ENCODE measurements around the gene PCDH15. TPM values are rescaled to one million over a fixed set of nuclear protein-coding genes. Genes with fewer than 3 reads are reported as not detected.

Gene PCDH15
- total and polyA plus RNA-seq, 2 experiments from 2014 or later, result 0.29 to 0.66 TPM

GRCh38 chr10:54745436-54745835 lies 55.6 kb downstream of the PCDH15 start:
- H3K4me2 ChIP-seq, result no peak overlapping the region
- H3K4me1 ChIP-seq (ENCODE audit: insufficient read depth), result no peaks in the 10 kb centered on the region
- H3K27me3 ChIP-seq (ENCODE audit: insufficient read depth), result no peaks in the 10 kb centered on the region
- Mint-ChIP-seq H3K27me3 (ENCODE audit: insufficient read depth, low read depth, poor library complexity) (no peaks in the 10 kb centered on the region), H3K4me1 (peaks cover 10% of the 10 kb centered on the region; the same call in 2 of the 3 replicates), H3K9me3 (no peaks in the 10 kb centered on the region), H3K27ac (no peak overlapping the region), H3K4me3 (no peak overlapping the region), H3K36me3 (ENCODE audit: low read depth) (no peaks in the 10 kb centered on the region)
- H4K20me1 ChIP-seq (replicated peaks; ENCODE audit: insufficient read depth), result no peaks in the 10 kb centered on the region
- DNase-seq (ENCODE audit: low spot score), result no peak
- TF ChIP-seq REST (IDR thresholded peaks at IDR 0.05; ENCODE audit: unreplicated experiment) (no peak), ZNF331 (CRISPR knock-in tag; IDR thresholded peaks at IDR 0.05; ENCODE audit: low read depth) (no peak), CTCF (conservative IDR thresholded peaks at IDR 0.05; ENCODE audit: low read depth in 2 of 2) (no peak), CREB1 (CRISPR knock-in tag; IDR thresholded peaks at IDR 0.05; ENCODE audit: low read depth) (no peak), JUNB (IDR thresholded peaks at IDR 0.05; ENCODE audit: unreplicated experiment) (no peak), STAT1 (IDR thresholded peaks at IDR 0.05; ENCODE audit: unreplicated experiment) (no peak), ZNF114 (CRISPR knock-in tag; IDR thresholded peaks at IDR 0.05) (no peak), POLR2AphosphoS5 (IDR thresholded peaks at IDR 0.05; ENCODE audit: low read depth) (no peak), EZH2phosphoT487 (IDR thresholded peaks at IDR 0.05; ENCODE audit: unreplicated experiment) (no peak), ZNF462 (CRISPR knock-in tag; IDR thresholded peaks at IDR 0.05) (no peak), NANOG (IDR thresholded peaks at IDR 0.05; ENCODE audit: borderline replicate concordance) (no peak), EZH2 (IDR thresholded peaks at IDR 0.05; ENCODE audit: low read depth, unreplicated experiment) (no peak)
- TF ChIP-seq, protein P1, sequence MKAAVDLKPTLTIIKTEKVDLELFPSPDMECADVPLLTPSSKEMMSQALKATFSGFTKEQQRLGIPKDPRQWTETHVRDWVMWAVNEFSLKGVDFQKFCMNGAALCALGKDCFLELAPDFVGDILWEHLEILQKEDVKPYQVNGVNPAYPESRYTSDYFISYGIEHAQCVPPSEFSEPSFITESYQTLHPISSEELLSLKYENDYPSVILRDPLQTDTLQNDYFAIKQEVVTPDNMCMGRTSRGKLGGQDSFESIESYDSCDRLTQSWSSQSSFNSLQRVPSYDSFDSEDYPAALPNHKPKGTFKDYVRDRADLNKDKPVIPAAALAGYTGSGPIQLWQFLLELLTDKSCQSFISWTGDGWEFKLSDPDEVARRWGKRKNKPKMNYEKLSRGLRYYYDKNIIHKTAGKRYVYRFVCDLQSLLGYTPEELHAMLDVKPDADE (IDR thresholded peaks at IDR 0.05), result no peak
- H2AFZ ChIP-seq, result no peak overlapping the region
- no peak overlapping the region for H3K27ac ChIP-seq (ENCODE audit: low read depth)
- 0 out of 2 replicates have a peak, but pooled peaks cover 3% of the 10 kb centered on the region for H3K9me2 ChIP-seq (ENCODE audit: insufficient read depth)
- no peaks in the 10 kb centered on the region for H3K36me3 ChIP-seq (ENCODE audit: insufficient read depth)
- no peaks in the 10 kb centered on the region for H3F3A ChIP-seq (replicated peaks; ENCODE audit: low read depth)
- no peak overlapping the region for H3K4me3 ChIP-seq
- no peak for ATAC-seq
- H3K79me2 ChIP-seq (replicated peaks; ENCODE audit: insufficient read depth), result no peaks in the 10 kb centered on the region
